SH-SY5Y (cell line): ENCODE data around the gene PHLDB2.

Experiments used
- GATA2 ChIP-seq: IDR thresholded peaks from 2 replicates; pipeline ENCODE4 v1.6.1; 2011; ENCODE audit warnings: mild to moderate bottlenecking, low read depth, low read length
- GATA3 ChIP-seq: IDR thresholded peaks from 2 replicates; pipeline ENCODE4 v1.6.1; 2011; ENCODE audit warnings: low read depth, mild to moderate bottlenecking, low read length, moderate library complexity

GRCh38 chr3:111917300-111917699 lies 58.2 kb downstream of the PHLDB2 start:
- TF ChIP-seq GATA3: no peak
- TF ChIP-seq GATA2: no peak
